Hepatocyte (in vitro differentiated cells): ENCODE data around the gene MGMT. TPM values are rescaled to one million over a fixed set of nuclear protein-coding genes. Genes with fewer than 3 reads are reported as not detected.

Source experiments
- DNase-seq: peaks from one replicate; pipeline ENCODE4 v3.0.0-alpha.2; 2016; ENCODE audit warnings: low spot score
- H2AFZ ChIP-seq: fragments of 200-600 bp; sonication (generic); 2 replicates; pipeline ENCODE4 v1.6.0; 2016; ENCODE audit warnings: antibody characterized with exemption, mild to moderate bottlenecking
- H3K27ac ChIP-seq: fragments of 200-600 bp; sonication (generic); 2 replicates; pipeline ENCODE4 v1.5.1; 2016; ENCODE audit warnings: mild to moderate bottlenecking
- H3K27me3 ChIP-seq: fragments of 200-600 bp; sonication (generic); 2 replicates; pipeline ENCODE4 v1.6.1; 2016
- H3K36me3 ChIP-seq: fragments of 200-600 bp; sonication (generic); replicated peaks from 2 replicates; pipeline ENCODE4 v1.5.1; 2016; ENCODE audit warnings: low read depth; ENCODE audit not compliant: insufficient read depth
- H3K4me1 ChIP-seq: fragments of 200-600 bp; sonication (generic); 2 replicates; pipeline ENCODE4 v1.5.1; 2016; ENCODE audit warnings: mild to moderate bottlenecking, moderate library complexity; ENCODE audit not compliant: insufficient read depth
- H3K4me2 ChIP-seq: fragments of 200-600 bp; sonication (generic); 2 replicates; pipeline ENCODE4 v1.6.0; 2016
- H3K4me3 ChIP-seq: fragments of 200-600 bp; sonication (generic); 2 replicates; pipeline ENCODE4 v1.5.1; 2016; ENCODE audit warnings: mild to moderate bottlenecking
- H3K79me2 ChIP-seq: fragments of 200-600 bp; sonication (generic); 2 replicates; pipeline ENCODE4 v1.6.0; 2017; ENCODE audit warnings: mild to moderate bottlenecking
- H3K9me2 ChIP-seq: fragments of 200-600 bp; sonication (generic); replicated peaks from 2 replicates; pipeline ENCODE4 v1.6.0; 2017; ENCODE audit warnings: mild to moderate bottlenecking; ENCODE audit not compliant: insufficient read depth
- H3K9me3 ChIP-seq: fragments of 200-600 bp; sonication (generic); 2 replicates; pipeline ENCODE4 v1.5.1; 2016; ENCODE audit warnings: low read depth, mild to moderate bottlenecking
- H4K20me1 ChIP-seq: fragments of 200-600 bp; sonication (generic); 2 replicates; pipeline ENCODE4 v1.6.0; 2016; ENCODE audit warnings: mild to moderate bottlenecking; ENCODE audit not compliant: insufficient read depth, poor library complexity, severe bottlenecking
- EZH2 ChIP-seq: fragments of 200-600 bp; sonication (generic); IDR thresholded peaks from 2 replicates; pipeline ENCODE4 v1.6.1; 2016; ENCODE audit warnings: antibody characterized with exemption, mild to moderate bottlenecking, borderline replicate concordance
- EZH2phosphoT487 ChIP-seq: fragments of 200-600 bp; sonication (generic); IDR thresholded peaks from one replicate; pipeline ENCODE4 v1.6.1; 2018; ENCODE audit warnings: antibody characterized with exemption, mild to moderate bottlenecking, low read depth, moderate library complexity; ENCODE audit not compliant: unreplicated experiment, severe bottlenecking
- WGBS: methylation state at CpG from one replicate; pipeline ENCODE4 v1.1.6; 2016; ENCODE audit warnings: low lambda C conversion rate; ENCODE audit errors: missing lambda C conversion rate; 5-methylcytosine and 5-hydroxymethylcytosine counted together
- polyA plus RNA-seq: library from polyadenylated mRNA; unstranded; fragments of >200 nt; fragmentation: Nextera tagmentation; extraction: Ambion mirVana; gene quantifications from 2 replicates; pipeline ENCODE4 v1.2.1, GENCODE V29; 2016
- total RNA-seq: library from RNA; depleted of rRNA; stranded (reverse); fragments of >200 nt; gene quantifications from 2 replicates; pipeline ENCODE4 v1.2.3, GENCODE V29; 2014
- TF ChIP-seq, protein P1 (sequence below): fragments of 200-600 bp; sonication (generic); IDR thresholded peaks from 2 replicates; pipeline ENCODE4 v1.5.1; 2016; ENCODE audit warnings: antibody characterized with exemption, mild to moderate bottlenecking; ENCODE audit not compliant: poor library complexity

The MGMT gene
- total and polyA plus RNA-seq, 2 experiments from 2014 or later = 41.5 to 41.9 TPM

DNA sequence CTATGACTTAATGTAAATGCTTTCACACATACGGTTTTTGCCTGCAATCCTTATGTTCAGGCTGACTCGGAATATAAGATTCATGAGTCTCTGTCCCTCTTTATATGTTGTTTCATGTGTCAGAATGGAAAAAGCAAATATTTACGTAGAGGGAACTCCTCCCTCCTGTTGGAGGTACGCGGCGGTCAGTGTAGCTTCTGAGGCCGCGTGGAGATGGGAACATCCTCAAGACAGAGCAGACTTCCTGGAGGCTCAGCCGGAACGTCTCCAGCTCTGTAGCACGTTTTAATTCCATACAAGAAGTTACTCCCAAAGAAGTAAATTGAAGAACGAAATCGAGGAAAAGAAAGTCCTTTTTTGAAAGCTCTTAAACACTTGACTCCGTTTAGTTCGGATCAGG is 248.8 kb downstream of the MGMT start:
- no peaks in the 10 kb centered on the region for H3K9me2 ChIP-seq
- no peaks in the 10 kb centered on the region for H3K4me1 ChIP-seq
- H3K4me3 ChIP-seq = no peak overlapping the region
- no peaks in the 10 kb centered on the region for H4K20me1 ChIP-seq
- no peaks in the 10 kb centered on the region for H3K27me3 ChIP-seq
- H2AFZ ChIP-seq = no peak overlapping the region
- no peaks in the 10 kb centered on the region for H3K79me2 ChIP-seq
- no peaks in the 10 kb centered on the region for H3K36me3 ChIP-seq
- H3K4me2 ChIP-seq = no peak overlapping the region
- TF ChIP-seq EZH2phosphoT487 (no peak), EZH2 (no peak)
- TF ChIP-seq, protein P1, sequence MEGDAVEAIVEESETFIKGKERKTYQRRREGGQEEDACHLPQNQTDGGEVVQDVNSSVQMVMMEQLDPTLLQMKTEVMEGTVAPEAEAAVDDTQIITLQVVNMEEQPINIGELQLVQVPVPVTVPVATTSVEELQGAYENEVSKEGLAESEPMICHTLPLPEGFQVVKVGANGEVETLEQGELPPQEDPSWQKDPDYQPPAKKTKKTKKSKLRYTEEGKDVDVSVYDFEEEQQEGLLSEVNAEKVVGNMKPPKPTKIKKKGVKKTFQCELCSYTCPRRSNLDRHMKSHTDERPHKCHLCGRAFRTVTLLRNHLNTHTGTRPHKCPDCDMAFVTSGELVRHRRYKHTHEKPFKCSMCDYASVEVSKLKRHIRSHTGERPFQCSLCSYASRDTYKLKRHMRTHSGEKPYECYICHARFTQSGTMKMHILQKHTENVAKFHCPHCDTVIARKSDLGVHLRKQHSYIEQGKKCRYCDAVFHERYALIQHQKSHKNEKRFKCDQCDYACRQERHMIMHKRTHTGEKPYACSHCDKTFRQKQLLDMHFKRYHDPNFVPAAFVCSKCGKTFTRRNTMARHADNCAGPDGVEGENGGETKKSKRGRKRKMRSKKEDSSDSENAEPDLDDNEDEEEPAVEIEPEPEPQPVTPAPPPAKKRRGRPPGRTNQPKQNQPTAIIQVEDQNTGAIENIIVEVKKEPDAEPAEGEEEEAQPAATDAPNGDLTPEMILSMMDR = no peak
- no peak overlapping the region for H3K27ac ChIP-seq
- DNase-seq = no peak
- H3K9me3 ChIP-seq = no peaks in the 10 kb centered on the region
- WGBS = 92% methylated on average over 15 of the region's 15 CpGs

DNA sequence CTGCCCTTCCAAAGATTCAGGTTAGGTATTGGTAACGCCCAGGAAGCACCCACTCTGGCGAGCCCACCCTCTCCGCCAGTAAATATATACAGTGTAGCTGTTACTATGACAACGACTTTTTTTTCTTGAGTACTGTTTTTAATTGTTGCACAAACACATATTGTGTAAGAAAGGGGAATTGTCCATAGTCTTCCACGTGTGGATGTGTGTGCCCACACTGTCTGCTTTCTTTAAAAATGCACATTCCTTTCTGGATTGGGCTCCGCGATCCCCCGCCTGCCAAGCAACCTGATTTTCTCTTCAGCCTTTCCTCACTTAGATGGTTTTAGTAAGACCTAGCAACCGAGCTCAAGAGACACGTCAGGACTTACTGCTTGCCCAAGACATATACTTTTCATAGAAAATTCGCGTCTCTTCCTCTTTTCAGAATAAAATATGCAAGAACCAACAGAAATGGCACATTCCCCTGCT is 249.2 kb downstream of the MGMT start:
- no peaks in the 10 kb centered on the region for H4K20me1 ChIP-seq
- H3K27me3 ChIP-seq = no peaks in the 10 kb centered on the region
- TF ChIP-seq EZH2 (no peak), EZH2phosphoT487 (no peak)
- TF ChIP-seq, protein P1 = no peak
- no peaks in the 10 kb centered on the region for H3K9me3 ChIP-seq
- 93% methylated on average over 12 of the region's 12 CpGs for WGBS
- no peak overlapping the region for H3K4me3 ChIP-seq
- no peak overlapping the region for H3K4me2 ChIP-seq
- no peaks in the 10 kb centered on the region for H3K36me3 ChIP-seq
- no peaks in the 10 kb centered on the region for H3K4me1 ChIP-seq
- H3K79me2 ChIP-seq = no peaks in the 10 kb centered on the region
- H3K9me2 ChIP-seq = no peaks in the 10 kb centered on the region
- DNase-seq = no peak
- H3K27ac ChIP-seq = no peak overlapping the region
- H2AFZ ChIP-seq = no peak overlapping the region

DNA sequence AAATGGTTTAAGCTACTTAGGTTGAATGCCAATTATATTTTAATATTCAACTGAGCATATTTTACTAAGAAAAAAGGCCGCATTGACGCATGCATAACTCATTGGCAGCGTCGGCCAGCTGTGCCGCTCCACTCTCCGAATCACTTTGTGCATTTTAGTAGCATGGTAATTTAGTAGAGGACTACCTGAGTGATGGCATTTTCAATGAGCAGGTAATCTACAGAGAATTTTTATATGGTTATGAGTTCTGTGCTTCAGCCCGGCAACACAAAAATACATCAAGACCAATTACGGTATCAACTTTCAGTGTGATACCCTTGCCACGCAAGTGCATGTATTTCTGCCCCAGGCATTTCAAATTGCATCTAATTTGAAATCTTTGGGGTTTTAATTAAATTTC is 249.8 kb downstream of the MGMT start:
- Histone ChIP-seq H3K36me3 (no peaks in the 10 kb centered on the region), H4K20me1 (no peaks in the 10 kb centered on the region), H3K9me2 (no peaks in the 10 kb centered on the region), H3K9me3 (no peaks in the 10 kb centered on the region), H3K4me1 (no peaks in the 10 kb centered on the region), H2AFZ (no peak overlapping the region), H3K79me2 (no peaks in the 10 kb centered on the region), H3K4me2 (no peak overlapping the region), H3K27ac (no peak overlapping the region), H3K4me3 (no peak overlapping the region), H3K27me3 (no peaks in the 10 kb centered on the region)
- WGBS = 97% methylated on average over 9 of the region's 9 CpGs
- no peak for TF ChIP-seq EZH2
- TF ChIP-seq, protein P1 = no peak
- no peak for TF ChIP-seq EZH2phosphoT487
- DNase-seq = no peak
